Measurements from ENCODE around the gene F12. TPM values are rescaled to one million over a fixed set of nuclear protein-coding genes. Genes with fewer than 3 reads are reported as not detected.

Gene F12
- total RNA-seq, 1 experiment from 2014 or later, result 16.5 TPM

DNA sequence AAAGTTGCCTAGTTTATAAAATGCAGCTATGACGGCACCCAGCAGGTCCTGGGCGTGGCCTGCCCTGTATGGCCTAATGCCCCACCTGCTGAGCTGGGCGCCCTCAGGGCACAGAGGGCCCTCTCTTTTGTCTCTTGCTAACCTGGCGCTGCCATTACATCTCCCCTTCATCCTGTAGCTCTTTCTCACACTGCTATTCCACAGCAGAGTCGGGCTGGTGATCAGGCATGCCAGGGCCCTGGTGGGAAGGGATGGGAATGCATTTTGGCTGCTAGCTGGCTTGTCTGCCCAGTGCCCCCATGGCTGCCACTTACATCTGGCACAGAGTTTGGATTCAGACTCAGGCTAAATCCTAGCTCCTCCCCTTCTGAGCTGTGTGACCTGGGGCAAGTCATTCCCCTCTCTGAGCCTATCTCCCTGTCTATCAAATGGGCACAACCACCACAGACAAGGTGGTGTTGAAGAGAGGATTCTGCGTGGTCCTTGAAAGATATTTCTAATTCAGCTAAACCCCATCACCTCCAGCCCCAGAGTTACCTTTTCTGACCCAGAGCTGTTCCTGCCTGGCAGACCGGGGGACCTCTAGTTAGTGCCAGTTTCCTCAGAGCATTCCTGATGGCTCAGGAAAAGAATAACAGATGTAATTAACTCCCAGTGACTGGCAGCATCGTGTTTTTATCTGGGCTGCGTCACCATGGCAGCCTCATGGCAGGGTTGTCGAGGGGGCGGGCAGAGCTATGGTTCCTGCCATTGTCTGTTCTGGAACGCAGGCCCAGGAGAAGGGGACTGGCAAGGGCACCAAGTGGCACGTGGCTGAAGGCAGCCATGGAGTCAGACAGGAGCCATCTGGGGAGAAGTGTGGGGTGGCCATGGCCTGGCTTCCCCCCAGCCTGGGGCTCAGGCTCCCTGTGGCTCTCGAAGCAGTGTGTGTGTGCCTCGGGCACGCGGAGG, 43.6 kb upstream of the F12 start:
- DNase-seq (ENCODE audit: unreplicated experiment), result no peak
- Mint-ChIP-seq H3K9me3 (ENCODE audit: unreplicated experiment) (no peaks in the 10 kb centered on the region), H3K27ac (ENCODE audit: low read depth, unreplicated experiment) (no peak overlapping the region), H3K36me3 (ENCODE audit: insufficient read depth, unreplicated experiment) (peaks cover 37% of the 10 kb centered on the region), H3K4me1 (ENCODE audit: insufficient read depth, unreplicated experiment) (peaks cover 15% of the 10 kb centered on the region), H3K4me3 (ENCODE audit: unreplicated experiment) (peak overlapping the region; percentile 44), H3K27me3 (ENCODE audit: insufficient read depth, unreplicated experiment) (no peaks in the 10 kb centered on the region)
- TF ChIP-seq, protein P1, sequence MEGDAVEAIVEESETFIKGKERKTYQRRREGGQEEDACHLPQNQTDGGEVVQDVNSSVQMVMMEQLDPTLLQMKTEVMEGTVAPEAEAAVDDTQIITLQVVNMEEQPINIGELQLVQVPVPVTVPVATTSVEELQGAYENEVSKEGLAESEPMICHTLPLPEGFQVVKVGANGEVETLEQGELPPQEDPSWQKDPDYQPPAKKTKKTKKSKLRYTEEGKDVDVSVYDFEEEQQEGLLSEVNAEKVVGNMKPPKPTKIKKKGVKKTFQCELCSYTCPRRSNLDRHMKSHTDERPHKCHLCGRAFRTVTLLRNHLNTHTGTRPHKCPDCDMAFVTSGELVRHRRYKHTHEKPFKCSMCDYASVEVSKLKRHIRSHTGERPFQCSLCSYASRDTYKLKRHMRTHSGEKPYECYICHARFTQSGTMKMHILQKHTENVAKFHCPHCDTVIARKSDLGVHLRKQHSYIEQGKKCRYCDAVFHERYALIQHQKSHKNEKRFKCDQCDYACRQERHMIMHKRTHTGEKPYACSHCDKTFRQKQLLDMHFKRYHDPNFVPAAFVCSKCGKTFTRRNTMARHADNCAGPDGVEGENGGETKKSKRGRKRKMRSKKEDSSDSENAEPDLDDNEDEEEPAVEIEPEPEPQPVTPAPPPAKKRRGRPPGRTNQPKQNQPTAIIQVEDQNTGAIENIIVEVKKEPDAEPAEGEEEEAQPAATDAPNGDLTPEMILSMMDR (IDR thresholded peaks at IDR 0.05; ENCODE audit: unreplicated experiment), result peak; percentile 17
- ChIA-PET POLR2A (interaction anchor here (0.7 to 17.7 kb wide), 6 partner anchors 7 to 149 kb away, joined by 3 to 217 read pairs (median 67); partner anchors contain the start of genes GRK6, PFN3, PRELID1 and PRR7), CTCF (interaction anchor here (0.6 to 15.3 kb wide), 24 partner anchors 8 to 338 kb away, joined by 3 to 277 read pairs (median 5); partner anchors contain the start of genes PFN3 and PRR7)
- no TSS peak for BruUV-seq (replicated peaks)
- intact Hi-C loops (cut with micrococcal nuclease), result no loop called here

DNA sequence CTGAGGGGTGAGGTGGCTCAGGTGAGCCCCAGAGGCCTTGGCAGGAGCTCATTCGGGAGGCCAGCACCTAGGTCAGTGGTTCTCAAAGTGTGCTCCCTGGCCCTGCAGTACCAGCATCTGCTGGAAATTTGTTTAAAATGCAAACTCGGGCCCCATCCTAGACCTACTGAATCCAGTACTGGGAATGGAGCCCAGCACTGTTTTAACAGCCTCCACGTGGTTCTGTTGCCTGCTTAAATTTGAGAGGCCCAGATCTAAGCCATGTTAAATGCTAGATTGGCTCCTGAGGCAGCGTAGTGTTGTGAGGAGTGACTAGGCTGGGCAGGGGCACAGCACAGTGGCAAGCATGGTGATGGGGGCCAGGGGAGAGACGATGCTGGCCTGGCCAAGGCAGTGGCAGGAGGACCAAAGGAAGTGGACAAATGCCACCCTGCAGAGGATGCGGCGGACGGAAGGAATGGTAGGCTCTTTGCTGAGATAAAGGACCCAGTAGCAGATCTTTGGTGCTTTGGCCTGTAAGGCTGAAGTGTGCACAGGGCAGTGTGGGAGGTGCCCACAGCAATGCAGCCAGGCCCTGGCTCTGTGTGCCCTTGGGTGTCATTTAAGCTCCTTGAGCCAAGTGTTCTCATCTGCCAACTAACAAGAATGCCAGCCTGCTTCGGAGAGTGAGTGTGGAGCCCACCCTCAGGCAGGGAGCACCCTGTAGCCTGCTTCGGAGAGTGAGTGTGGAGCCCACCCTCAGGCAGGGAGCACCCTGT, 41.5 kb upstream of the F12 start:
- TF ChIP-seq, protein P1 (IDR thresholded peaks at IDR 0.05; ENCODE audit: unreplicated experiment), result no peak
- intact Hi-C loops (cut with micrococcal nuclease), result no loop called here
- CTCF ChIA-PET, result interaction anchor here (0.6 to 15.3 kb wide), 6 partner anchors 14 to 60 kb away, joined by 3 to 277 read pairs (median 32); partner anchors contain the start of gene PFN3
- POLR2A ChIA-PET, result interaction anchor here (1.2 to 17.7 kb wide), 6 partner anchors 12 to 100 kb away, joined by 3 to 217 read pairs (median 24); partner anchors contain the start of genes GRK6, LMAN2 and PFN3
- H3K27ac Mint-ChIP-seq (ENCODE audit: low read depth, unreplicated experiment), result no peak overlapping the region
- no TSS peak for BruUV-seq (replicated peaks)
- no peak for DNase-seq (ENCODE audit: unreplicated experiment)
- peaks cover 19% of the 10 kb centered on the region for H3K4me1 Mint-ChIP-seq (ENCODE audit: insufficient read depth, unreplicated experiment)
- no peak overlapping the region for H3K4me3 Mint-ChIP-seq (ENCODE audit: unreplicated experiment)
- no peaks in the 10 kb centered on the region for H3K9me3 Mint-ChIP-seq (ENCODE audit: unreplicated experiment)
- peaks cover 28% of the 10 kb centered on the region for H3K36me3 Mint-ChIP-seq (ENCODE audit: insufficient read depth, unreplicated experiment)
- no peaks in the 10 kb centered on the region for H3K27me3 Mint-ChIP-seq (ENCODE audit: insufficient read depth, unreplicated experiment)

DNA sequence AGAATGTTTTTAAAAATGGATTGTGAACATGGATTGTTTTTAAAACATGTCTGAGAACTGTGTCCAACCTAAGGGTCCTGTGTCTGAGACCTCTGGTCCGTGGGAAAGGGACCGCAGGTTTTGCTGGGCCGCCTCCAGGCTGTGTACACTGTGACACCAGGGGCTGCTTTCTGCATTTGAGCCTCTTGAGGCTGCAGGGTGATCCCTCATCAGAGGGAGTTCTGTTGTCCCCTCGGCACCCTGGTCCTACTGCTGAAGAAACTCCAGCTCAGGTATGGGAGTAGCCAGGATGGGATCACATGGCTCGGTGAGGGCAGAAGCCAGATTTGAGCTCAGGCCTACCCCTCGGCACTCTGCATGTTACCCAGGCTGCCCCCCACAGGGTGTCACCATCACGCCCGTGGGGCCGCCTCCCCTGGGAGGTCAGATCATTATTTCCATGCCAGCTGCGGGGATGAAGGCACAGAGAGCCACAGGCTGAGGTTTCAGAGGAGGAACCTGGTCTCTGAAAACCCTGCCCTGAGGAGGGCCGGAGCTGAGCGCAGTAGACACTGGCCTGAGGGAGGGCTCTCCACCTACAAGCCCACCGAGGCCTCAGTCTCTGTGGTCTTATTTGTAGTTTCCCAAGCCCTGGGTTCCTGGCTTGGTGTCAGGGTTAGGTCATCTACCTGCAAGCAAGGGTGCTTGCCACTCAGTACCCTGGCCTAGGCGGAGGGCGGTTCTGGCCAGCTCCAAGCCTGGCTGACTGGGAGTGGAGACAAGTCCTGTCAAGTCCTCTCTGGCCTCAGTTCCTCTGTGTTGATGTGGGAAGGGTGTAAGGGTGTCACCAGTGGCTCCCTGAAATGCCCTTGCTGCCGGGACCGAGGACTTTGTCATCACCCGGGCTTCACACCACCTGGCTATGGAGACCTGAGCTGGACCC, 40.0 kb upstream of the F12 start:
- no peak overlapping the region for H3K4me3 Mint-ChIP-seq (ENCODE audit: unreplicated experiment)
- H3K27ac Mint-ChIP-seq (ENCODE audit: low read depth, unreplicated experiment), result no peak overlapping the region
- intact Hi-C loops (cut with micrococcal nuclease), result no loop called here
- DNase-seq (ENCODE audit: unreplicated experiment), result peak; percentile 75
- TF ChIP-seq, protein P1 (IDR thresholded peaks at IDR 0.05; ENCODE audit: unreplicated experiment), result no peak
- peaks cover 39% of the 10 kb centered on the region for H3K36me3 Mint-ChIP-seq (ENCODE audit: insufficient read depth, unreplicated experiment)
- no peaks in the 10 kb centered on the region for H3K9me3 Mint-ChIP-seq (ENCODE audit: unreplicated experiment)
- no TSS peak for BruUV-seq (replicated peaks)
- peaks cover 26% of the 10 kb centered on the region for H3K4me1 Mint-ChIP-seq (ENCODE audit: insufficient read depth, unreplicated experiment)
- ChIA-PET POLR2A (interaction anchor here (0.9 to 17.7 kb wide), 12 partner anchors 10 to 148 kb away, joined by 3 to 217 read pairs (median 4); partner anchors contain the start of genes GRK6, LMAN2 and PFN3), CTCF (interaction anchor here (0.6 to 15.3 kb wide), 11 partner anchors 12 to 1181 kb away, joined by 3 to 277 read pairs (median 4); partner anchors contain the start of genes F12 and PFN3)
- no peaks in the 10 kb centered on the region for H3K27me3 Mint-ChIP-seq (ENCODE audit: insufficient read depth, unreplicated experiment)
